GM19023 (cell line): ENCODE results near the gene STXBP2.

ENCODE experiments used
- ATAC-seq: cut with Tn5 transposase; IDR thresholded peaks from one replicate; pipeline ENCODE4 v1.9.1; 2021; ENCODE audit warnings: mild to moderate bottlenecking, moderate library complexity; ENCODE audit not compliant: unreplicated experiment

Gene STXBP2

DNA sequence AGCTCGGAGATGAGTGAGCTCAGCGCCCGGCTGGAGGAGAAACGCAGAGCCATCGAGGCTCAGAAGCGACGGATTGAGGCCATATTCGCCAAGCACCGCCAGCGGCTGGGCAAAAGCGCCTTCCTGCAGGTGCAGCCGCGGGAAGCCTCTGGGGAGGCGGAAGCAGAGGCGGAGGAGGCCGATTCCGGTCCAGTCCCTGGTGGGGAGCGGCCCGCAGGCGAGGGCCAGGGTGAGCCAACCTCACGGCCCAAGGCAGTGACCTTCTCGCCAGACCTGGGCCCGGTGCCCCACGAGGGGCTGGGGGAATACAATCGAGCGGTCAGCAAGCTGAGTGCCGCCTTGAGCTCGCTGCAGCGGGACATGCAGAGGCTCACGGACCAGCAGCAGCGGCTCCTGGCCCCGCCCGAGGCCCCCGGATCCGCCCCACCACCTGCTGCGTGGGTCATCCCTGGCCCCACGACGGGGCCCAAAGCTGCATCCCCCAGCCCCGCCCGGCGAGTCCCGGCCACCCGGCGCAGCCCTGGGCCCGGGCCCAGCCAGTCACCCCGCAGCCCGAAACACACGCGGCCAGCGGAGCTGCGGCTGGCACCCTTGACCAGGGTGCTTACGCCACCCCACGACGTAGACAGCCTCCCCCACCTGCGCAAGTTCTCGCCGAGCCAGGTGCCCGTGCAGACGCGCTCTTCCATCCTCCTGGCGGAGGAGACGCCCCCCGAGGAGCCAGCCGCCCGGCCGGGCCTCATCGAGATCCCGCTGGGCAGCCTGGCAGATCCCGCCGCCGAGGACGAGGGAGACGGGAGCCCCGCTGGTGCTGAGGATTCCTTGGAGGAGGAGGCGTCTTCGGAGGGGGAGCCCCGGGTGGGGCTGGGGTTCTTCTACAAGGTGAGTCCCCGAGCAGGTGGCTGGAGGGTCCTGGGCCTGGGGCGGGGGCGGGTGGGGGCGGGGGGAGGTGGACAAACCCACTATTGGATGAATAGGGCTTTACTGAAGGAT, 24.3 kb upstream of the STXBP2 start:
- ATAC-seq, result no peak

DNA sequence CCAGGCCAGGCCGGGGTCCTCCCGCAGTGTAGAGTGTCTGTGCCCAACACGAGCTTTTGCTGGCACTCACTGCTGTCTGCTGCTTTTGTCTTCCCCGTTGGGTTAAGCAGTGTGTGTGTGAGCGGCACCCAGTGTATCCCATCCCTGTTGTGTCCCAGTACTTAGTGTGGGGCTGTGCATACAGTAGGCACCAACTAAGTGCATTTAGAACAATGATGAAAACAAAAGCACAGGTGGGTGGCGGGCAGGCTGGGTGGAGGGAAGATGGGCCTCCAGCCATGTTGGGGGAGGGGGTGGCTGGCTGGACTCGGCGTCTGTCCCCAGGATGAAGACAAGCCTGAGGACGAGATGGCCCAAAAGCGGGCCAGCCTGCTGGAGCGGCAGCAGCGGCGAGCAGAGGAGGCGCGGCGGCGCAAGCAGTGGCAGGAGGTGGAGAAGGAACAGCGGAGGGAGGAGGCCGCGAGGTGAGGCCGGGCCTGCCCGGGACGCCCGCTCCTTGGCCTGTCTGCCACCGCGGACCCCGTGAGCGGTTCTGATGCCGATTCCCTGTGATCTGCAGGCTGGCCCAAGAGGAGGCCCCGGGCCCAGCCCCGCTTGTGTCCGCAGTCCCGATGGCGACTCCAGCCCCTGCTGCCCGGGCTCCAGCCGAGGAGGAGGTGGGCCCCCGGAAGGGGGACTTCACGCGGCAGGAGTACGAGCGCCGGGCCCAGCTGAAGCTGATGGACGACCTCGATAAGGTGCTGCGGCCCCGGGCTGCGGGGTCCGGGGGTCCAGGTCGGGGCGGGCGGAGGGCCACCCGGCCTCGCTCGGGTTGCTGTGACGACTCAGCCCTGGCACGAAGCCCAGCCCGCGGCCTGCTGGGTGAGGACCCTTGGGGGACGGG, 21.8 kb upstream of the STXBP2 start:
- ATAC-seq, result no peak

DNA sequence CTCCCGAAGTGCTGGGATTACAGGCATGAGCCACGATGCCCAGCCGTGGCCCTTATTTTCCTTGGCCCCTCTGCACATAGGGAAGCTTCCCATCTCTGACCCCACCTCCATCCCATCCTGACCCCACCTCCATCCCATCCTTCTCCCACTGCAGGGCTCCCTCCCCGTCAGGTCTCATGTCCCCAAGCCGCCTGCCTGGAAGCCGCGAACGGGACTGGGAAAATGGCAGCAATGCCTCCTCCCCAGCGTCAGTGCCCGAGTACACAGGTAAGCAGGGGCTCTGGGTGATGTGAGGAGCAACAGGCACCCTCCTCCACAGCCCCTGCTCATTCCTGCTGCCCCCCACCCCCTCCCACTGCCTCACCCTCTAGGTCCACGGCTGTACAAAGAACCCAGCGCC, 19.7 kb upstream of the STXBP2 start:
- ATAC-seq, result no peak

DNA sequence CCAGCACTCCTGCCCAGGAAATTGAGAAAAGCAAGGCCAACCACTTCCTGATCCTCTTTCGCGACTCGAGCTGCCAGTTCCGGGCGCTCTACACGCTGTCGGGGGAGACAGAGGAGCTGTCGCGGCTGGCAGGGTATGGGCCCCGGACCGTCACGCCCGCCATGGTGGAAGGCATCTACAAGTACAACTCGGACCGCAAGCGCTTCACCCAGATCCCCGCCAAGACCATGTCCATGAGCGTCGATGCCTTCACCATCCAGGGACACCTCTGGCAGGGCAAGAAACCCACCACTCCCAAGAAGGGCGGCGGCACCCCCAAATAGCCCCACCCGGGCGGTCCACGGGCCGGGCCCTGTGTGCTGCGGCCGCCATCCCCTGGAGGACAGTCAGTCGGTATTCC, 19.2 kb upstream of the STXBP2 start:
- no peak for ATAC-seq

DNA sequence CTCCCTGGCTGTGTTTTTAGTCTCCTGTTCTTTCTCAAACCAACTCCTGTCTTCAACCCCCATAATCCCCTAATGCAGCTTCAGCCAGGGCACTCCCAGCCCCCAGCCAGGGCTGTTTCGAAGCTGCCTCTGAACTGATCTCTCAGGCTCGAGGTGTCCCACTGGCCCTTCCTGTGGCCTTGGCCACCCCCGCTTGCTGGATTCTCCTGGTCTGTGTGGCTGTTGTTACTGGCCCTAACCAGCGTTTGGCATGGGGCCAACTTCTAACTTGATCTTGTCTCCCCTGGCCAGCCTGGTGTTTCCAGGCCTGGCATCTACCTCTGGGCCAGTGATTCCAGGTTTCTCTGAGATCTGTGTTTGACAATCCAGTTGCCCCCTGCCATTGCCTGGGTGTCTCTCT, 18.6 kb upstream of the STXBP2 start:
- no peak for ATAC-seq

DNA sequence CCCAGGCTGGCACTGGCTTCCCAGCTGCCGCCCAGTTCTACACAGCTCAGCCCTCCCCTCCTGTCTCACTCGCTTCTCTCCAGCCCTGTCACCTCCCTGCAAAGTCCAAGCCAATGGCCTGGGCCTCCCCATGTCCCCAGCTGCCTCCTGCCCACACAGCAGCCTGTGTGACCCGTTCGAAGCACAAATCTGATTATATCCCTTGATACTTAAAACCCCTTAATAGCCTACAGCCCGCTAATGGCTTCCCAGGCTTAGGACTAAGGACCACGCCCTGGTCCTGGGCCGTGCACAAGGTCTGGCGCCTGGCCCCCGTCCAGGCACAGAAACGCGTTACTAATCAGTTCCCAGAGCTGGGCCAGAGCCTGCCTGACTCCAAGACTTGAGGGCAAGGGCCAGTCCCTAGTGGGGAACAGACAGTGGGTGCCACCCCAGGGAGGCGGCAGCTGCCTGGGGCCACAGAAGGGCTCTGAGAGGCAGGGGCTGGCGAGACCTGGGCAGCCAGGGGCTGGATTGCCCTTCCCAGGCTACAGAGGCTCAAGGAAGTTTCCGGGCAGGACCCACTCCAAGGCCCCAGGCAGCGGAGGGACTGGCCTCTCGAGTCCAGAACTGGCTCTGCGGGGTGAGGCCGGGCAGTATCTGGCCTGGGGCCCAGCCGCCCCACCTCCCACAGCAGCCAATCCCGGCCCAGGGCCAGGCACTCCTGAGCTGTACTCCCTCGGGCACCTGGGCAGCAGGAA, 18.0 kb upstream of the STXBP2 start:
- no peak for ATAC-seq

DNA sequence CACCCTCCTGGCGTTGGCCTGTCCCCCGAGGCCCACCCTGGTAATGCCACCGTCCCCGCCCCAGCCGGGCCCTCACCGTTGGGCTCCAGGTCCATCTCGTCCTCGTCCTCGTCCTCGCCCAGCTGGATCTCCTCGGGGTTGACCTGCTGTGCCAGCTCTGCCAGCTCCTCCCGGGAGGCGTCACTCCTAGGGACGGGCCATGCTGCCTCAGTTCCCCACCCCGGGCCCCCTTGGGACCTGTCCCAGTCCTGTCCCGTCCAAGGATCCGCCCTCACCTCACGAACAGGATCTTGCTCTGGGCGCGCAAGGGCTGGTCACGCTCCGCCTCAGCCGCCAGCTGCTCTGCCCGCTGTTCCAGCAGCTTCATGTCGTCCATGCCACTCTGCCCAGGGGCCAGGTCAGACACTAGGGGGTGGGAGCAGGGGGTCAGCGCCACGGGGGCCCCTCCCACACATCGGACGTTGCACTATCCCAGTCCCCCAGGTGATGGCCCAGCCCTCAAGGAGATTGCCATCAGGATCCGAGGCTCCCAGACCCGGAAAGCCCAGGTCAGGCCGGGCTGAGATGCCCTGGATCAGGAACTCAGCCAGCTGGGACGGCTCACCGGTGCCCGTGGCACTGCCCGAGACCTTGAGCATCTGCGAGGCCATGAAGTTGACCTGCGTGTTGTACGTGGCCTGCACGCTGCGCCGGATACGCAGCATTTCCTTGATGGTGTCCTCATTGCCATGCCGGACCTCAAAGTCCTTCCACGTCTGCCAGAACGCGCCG, 17.1 kb upstream of the STXBP2 start:
- ATAC-seq, result no peak

DNA sequence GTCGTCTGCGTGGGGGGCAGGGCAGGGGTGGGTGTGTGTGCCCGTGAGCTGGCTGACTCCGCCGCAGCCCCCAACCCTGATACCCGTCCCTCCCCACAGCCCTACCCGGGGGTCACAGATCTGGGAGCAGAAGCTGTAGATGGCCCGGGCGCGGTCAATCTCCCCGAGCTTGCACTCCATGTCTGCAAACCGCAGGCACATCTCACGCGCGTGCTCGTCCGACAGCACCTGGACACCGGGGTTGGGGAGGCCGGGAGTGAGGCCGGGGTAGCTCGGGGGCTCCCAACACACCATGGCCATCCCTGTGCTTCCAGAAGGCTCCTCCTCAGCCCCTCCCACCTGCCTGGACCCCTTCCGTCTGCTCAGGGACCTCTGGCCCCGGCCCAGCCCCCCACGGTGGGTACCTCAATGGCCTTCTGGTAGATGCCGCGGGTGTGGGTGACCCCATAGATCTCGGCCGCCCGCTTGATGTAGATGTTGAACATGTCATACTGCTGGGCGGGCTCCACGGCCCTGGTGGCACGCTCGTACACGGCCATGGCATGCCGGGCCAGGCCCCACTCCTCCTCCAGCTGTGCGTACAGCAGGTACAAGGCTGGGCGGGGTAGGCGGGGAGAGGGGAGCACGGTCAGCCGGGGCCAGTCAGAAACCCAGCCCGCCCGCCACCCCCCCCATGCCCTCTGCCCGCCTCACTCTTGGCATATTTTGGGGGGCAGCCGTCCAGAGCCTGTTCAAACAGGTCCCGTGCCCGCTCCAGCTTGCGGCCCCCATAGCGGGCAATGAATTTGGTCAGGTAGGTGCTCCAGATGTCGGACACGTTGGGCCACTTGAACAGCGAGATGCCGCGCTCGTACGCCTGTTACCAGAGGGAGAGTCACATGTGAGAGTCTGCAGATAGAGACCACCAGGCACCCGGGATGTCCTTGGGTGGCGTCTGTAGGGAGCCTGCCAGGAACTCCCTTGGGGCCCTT, 16.2 kb upstream of the STXBP2 start:
- ATAC-seq, result no peak

DNA sequence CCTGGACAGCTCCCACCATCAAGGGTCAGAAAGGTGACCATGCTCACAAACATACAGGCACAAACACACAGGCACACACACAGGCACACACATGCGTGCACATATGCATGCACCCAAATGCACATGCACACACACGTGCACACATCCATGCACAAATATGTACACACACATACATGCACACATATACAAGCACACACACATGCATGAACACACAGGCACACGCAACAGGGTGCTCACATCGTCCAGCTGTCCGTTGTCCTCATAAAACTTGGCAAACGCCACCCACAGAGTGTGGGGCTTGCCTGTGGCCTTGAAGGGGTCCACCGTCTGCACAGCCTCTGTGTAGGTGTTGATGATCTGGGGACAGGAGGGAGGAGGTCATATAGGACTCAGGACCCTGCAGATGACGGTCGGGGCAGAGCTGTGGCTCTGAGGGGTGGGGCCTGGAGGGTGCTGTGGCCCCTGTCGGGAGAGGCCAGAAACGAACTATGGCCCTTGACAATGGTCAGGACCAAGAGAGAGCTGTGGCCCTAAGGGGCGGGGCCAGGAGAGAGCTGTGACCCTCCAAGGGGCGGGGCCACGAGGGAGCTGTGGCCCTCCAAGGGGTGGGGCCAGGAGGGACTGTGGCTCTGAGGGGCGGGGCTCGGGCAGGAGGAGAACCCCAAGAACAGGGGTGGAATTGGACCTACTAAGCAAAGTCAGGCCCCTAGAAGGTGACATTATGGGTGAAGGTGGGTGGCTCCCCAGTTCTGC, 13.8 kb upstream of the STXBP2 start:
- ATAC-seq, result no peak

DNA sequence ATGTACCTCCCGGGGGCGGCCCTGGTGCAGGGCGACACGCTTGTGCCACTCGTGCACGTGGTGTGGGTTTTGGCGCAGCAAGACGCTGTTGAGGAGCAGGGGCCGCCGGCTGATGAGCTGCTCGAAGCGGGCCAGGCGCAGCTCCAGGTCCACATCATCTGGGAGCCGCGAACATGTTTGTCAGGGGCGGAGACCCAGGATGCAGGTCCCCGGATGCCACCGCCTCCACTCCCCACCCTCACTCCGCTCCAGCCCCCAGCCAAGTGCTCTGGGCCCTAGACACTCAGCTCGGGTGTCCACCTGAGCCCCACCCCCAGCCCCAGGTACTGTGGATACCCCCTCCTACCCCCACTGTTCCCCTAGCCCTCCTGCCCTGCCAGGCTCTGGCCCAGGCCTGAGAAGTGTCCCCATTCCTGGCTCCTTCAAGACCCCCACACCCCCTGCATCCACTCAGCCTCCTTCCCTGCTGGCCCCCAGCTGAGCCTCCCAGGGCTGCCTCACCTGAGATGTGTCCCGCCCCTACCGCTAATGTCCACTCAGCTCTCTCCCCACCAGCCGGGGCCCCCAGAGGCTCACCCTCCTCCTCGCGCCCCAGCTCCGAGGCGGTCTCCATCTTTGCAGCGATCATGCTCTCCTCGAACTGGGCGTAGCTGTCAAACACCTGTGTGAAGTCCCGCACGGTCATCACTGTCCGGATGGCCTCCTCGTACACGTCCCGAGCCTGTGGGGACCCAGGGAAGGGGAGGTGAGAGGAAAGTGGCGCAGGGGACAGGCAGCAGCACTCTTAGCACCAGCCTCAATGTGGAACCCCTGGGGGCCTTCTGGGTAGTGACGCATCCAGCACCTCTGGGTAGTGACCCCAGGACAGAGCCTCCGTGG, 12.9 kb upstream of the STXBP2 start:
- no peak for ATAC-seq

DNA sequence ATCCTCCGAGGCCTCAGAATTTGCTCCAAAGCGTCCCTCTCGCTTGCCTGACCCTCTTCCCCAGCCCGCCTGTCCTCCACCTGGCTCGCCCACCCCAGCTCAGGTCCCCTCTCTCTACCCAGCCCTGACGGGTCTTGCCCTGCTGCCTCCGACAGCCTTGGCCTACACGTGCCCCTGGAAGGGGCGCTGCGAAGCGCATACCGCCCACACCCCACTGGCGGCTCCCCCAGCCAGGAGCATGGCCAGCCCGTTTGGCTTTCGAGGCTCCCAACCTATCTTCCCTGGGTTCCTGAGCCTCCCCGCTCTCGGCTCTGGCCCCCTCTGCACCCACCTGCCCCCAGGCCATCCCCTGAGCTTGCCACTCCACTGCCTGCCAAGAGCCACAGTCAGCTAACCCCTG, 12.1 kb upstream of the STXBP2 start:
- ATAC-seq, result no peak

DNA sequence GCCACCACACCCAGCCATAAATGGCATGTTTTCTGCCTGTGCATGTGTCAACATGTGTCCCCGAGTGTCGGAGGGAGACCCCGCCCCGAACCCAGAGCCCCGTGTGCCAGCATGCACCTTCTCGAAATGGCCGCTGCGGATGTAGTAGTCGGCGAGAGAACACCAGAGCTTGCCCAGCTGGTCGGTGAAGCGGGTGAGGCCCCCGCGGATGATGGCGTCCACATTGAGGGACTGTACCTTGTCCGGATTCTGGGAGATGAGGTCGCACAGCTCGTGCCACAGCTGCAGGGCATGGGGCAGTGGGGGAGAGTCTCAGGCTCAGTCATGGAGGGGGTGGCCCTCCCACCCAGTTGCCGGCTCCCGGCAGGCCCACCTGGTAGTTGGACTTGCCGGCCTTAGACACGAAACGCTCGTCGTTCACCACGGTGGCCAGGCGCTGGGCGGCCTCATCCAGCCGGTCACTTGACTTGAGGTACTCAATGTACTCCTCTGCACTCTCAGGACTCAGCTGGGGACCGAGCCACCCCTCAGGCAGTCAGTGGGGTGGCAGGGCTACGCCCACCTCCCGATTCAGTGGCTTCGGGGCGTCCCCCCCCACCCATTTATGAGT, 11.0 kb upstream of the STXBP2 start:
- ATAC-seq, result no peak

DNA sequence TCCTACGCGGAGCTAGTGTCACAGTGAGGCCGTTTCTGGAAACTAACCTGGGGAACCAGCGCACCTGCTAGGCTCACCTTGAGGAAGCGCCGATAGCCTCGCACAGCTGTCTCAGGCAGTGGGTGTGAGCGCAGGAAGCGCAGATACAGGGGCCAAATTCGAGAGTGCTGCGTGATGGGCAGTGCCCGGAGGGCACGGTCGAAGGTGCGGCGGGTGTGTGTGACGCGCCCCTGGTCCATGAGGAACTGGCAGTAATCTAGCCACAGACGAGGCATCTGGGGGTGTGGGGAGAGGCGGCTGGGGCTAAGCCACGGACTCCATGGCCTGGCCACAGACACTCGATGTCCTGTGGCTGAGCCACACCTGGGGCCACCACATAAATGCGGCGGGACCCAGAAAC, 9.7 kb upstream of the STXBP2 start:
- ATAC-seq, result no peak

DNA sequence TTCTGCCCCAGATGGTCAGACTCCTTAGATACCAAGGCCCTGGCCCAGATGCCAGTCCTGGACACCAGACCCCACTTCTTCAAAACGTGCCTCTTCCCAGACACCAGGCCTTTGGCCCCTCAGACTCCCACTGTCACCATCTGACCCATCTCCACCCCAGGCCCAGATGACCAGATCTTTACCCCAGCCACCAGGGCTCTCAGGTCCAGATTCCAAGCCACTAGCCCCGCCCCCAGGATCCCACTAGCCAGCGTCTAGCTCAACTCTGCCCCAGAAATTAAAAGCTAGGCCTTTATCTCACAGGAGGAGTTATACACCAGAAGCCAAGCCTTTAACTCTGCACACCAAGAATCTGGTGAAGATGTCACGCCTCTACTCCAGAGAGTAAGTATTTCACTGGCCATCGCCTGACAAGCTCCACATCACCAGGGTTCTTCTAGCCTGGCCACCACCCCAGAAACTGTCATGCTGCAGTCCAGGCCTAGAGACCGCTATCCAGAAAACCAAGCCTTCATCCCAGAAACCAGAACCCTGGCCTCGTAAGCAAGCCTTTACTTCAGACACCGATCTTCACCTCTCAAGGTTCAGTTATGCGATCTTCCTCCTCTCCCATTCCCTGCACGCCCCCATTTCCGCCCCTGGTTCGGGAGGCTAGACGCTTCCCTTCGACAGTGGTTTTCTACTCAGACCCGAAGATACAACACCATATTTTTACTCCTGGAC, 8.2 kb upstream of the STXBP2 start:
- no peak for ATAC-seq

DNA sequence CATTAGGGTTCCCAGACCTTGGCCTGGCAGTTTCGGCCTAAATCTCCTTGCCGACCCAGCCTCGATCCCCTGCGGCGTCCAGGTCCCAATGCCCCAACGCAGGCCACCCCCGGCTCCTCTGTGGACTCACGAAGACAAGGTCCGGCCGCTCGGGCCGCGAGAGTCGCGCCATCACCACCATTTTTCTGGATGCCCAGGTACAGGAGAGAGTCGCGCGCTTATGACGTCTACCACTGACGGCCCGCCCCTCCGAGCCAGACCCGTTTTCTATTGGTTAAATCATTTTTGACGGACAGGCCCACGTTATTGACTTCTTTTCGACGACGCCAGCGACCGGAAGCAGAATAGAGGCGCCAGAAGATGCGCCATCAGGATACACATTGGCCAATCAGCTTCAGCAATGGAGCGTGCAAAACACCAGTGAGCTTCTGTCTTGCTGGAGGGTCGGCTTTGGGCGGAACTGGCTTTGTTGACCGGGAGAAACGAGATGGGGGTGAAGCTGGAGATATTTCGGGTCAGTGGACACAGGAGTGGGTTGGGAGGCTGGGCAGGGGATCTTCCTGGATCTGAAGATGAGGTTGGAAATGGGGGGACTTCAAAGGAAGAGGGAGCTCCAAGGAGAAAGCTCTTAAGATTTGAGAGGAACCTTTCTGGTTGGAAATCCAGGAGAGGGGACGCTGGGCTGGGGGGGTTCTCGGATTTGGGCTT, 7.4 kb upstream of the STXBP2 start, which contains the start of the genes PET100 and XAB2:
Gene PET100 (plus strand): TSS at position 447 of the 708 bp plus-strand sequence. CDS start 41 bp downstream, at position 488.
Gene XAB2 (minus strand): TSS at position 199 of the 708 bp plus-strand sequence. CDS start 18 bp downstream, at position 181.
- ATAC-seq, result peak; percentile 84
